Esophagus squamous epithelium (tissue), 5 donors: Measurements from ENCODE around the gene TSPAN32. TPM values are rescaled to one million over a fixed set of nuclear protein-coding genes. Genes with fewer than 3 reads are reported as not detected.

Experiments
- DNase-seq: peaks from one replicate; lab custom pipeline; 2025; lab: John Stamatoyannopoulos, UW
- H3K27ac ChIP-seq, 4 donors: fragments of 200-600 bp; sonication (generic); one replicate each; pipeline ENCODE4 v1.5.1; 2016 to 2019; ENCODE audit warnings: mild to moderate bottlenecking in 1 of 4
- H3K27me3 ChIP-seq, 4 donors: fragments of 200-600 bp; sonication (generic); 1 replicate in 3 of 4; 2 replicates in 1 of 4; pipeline versions ENCODE4 v1.5.1 to v1.6.0; 2017 to 2021; ENCODE audit warnings: antibody characterized with exemption in 1 of 4
- H3K36me3 ChIP-seq, 3 donors: fragments of 200-600 bp; sonication (generic); one replicate each; pipeline ENCODE4 v1.5.1; 2016 to 2019
- H3K4me1 ChIP-seq, 3 donors: fragments of 200-600 bp; sonication (generic); one replicate each; pipeline ENCODE4 v1.5.1; 2017 to 2019
- H3K4me3 ChIP-seq, 4 donors: fragments of 200-600 bp; sonication (generic); 1 replicate in 3 of 4; 2 replicates in 1 of 4; pipeline ENCODE4 v1.5.1; 2016 to 2019; ENCODE audit warnings: mild to moderate bottlenecking in 2 of 4, moderate library complexity in 1 of 4
- H3K9me3 ChIP-seq, 3 donors: fragments of 200-600 bp; sonication (generic); one replicate each; pipeline ENCODE4 v1.5.1; 2016 to 2019
- CTCF ChIP-seq, 6 experiments: fragments of 450-650 bp in 4 of 6; fragments of 200-600 bp in 2 of 6; sonication (generic) in 2 of 6; IDR thresholded peaks; one replicate each; pipeline ENCODE4 v1.5.1; 2016 to 2019; ENCODE audit warnings: antibody characterized with exemption in 6 of 6, mild to moderate bottlenecking in 4 of 6, moderate library complexity in 4 of 6
- POLR2A ChIP-seq, 4 donors: fragments of 450-650 bp; IDR thresholded peaks; one replicate each; pipeline ENCODE4 v1.6.1; 2017; ENCODE audit warnings: antibody characterized with exemption in 4 of 4, mild to moderate bottlenecking in 4 of 4, moderate library complexity in 3 of 4
- WGBS, 2 donors: methylation state at CpG; one replicate each; pipeline ENCODE4 v1.1.5; 2018; 5-methylcytosine and 5-hydroxymethylcytosine counted together
- intact Hi-C: fragments of 100-400 bp; cut with DNase I; formaldehyde crosslinking; loops from one replicate; pipeline ENCODE4 v1.15.0; 2022
- total RNA-seq, 4 donors: library from RNA; depleted of rRNA; stranded (reverse); fragments of >200 nt; gene quantifications; one replicate each; pipeline ENCODE4 v1.1.0, GENCODE V29; 2016
- donor health status: DM: yes; HTN: yes; CAD: no.

The TSPAN32 gene
- total RNA-seq, 4 donors from 2014 or later = 2.5 TPM; not detected in 3

- no peak for DNase-seq
- peak overlapping the region in 1 of 4 donors; percentile 39 for H3K27ac ChIP-seq
- H3K36me3 ChIP-seq = no peaks in the 10 kb centered on the region
- 91 to 100% methylated on average over 1 to 4 of the region's 4 CpGs for WGBS, 2 donors
- no peaks in the 10 kb centered on the region for H3K9me3 ChIP-seq
- no peak overlapping the region for H3K4me3 ChIP-seq
- peaks cover 0 to 40% (median 0%) of the 10 kb centered on the region in 4 donors for H3K27me3 ChIP-seq
- H3K4me1 ChIP-seq = peaks cover 9 to 60% (median 18%) of the 10 kb centered on the region in 3 donors
- intact Hi-C loops = no loop called here
- TF ChIP-seq POLR2A (IDR thresholded peaks at IDR 0.05) = no peak
Measured at GRCh38 chr11:2325123-2325522, 23.3 kb downstream of the TSPAN32 start.

GRCh38 chr11:2325719-2326118 lies 23.9 kb downstream of the TSPAN32 start:
- Histone ChIP-seq H3K4me1 (peaks cover 9 to 56% (median 18%) of the 10 kb centered on the region in 3 donors), H3K36me3 (no peaks in the 10 kb centered on the region), H3K9me3 (peaks cover 0 to 3% (median 3%) of the 10 kb centered on the region in 3 donors), H3K4me3 (no peak overlapping the region), H3K27me3 (peaks cover 0 to 40% (median 0%) of the 10 kb centered on the region in 4 donors), H3K27ac (peak overlapping the region in 3 of 4 donors; percentile 30 to 55 (median 39))
- no peak for DNase-seq
- intact Hi-C loops = no loop called here
- TF ChIP-seq CTCF (IDR thresholded peaks at IDR 0.05) = no peak
- no peak for TF ChIP-seq POLR2A (IDR thresholded peaks at IDR 0.05)
- 33 to 39% methylated on average over 2 of the region's 2 CpGs for WGBS, 2 donors

GRCh38 chr11:2327032-2327431 lies 25.2 kb downstream of the TSPAN32 start:
- no peak overlapping the region for H3K27ac ChIP-seq
- 33 to 47% methylated on average over 6 to 9 of the region's 11 CpGs for WGBS, 2 donors
- no peak for DNase-seq

GRCh38 chr11:2328021-2328420 lies 26.2 kb downstream of the TSPAN32 start:
- DNase-seq = no peak
- WGBS, 2 donors = 75 to 79% methylated on average over 6 to 11 of the region's 11 CpGs
- TF ChIP-seq CTCF (IDR thresholded peaks at IDR 0.05) (no peak), POLR2A (IDR thresholded peaks at IDR 0.05) (no peak)
- Histone ChIP-seq H3K27ac (no peak overlapping the region), H3K36me3 (no peaks in the 10 kb centered on the region), H3K4me1 (peaks cover 9 to 52% (median 18%) of the 10 kb centered on the region in 3 donors), H3K4me3 (no peak overlapping the region), H3K27me3 (peaks cover 0 to 33% (median 0%) of the 10 kb centered on the region in 4 donors), H3K9me3 (peaks cover 0 to 15% (median 13%) of the 10 kb centered on the region in 3 donors)
- intact Hi-C loops = no loop called here

More at GRCh38 chr11:2327032-2327431, 25.2 kb downstream of the TSPAN32 start:
- H3K4me1 ChIP-seq = peaks cover 9 to 52% (median 18%) of the 10 kb centered on the region in 3 donors
- H3K4me3 ChIP-seq = no peak overlapping the region
- H3K9me3 ChIP-seq = peaks cover 0 to 15% (median 13%) of the 10 kb centered on the region in 3 donors
- intact Hi-C loops = no loop called here
- H3K36me3 ChIP-seq = no peaks in the 10 kb centered on the region
- H3K27me3 ChIP-seq = peaks cover 0 to 33% (median 0%) of the 10 kb centered on the region in 4 donors
- no peak for TF ChIP-seq POLR2A (IDR thresholded peaks at IDR 0.05)
- TF ChIP-seq CTCF (IDR thresholded peaks at IDR 0.05) = no peak

GRCh38 chr11:2328656-2329354 lies 27.0 kb downstream of the TSPAN32 start:
- TF ChIP-seq POLR2A (IDR thresholded peaks at IDR 0.05) (no peak), CTCF (IDR thresholded peaks at IDR 0.05) (no peak)
- Histone ChIP-seq H3K27ac (peak overlapping the region in 1 of 4 donors; percentile 21), H3K27me3 (peaks cover 0 to 33% (median 0%) of the 10 kb centered on the region in 4 donors), H3K36me3 (no peaks in the 10 kb centered on the region), H3K4me1 (peaks cover 9 to 52% (median 18%) of the 10 kb centered on the region in 3 donors), H3K4me3 (no peak overlapping the region), H3K9me3 (peaks cover 0 to 15% (median 13%) of the 10 kb centered on the region in 3 donors)
- 49 to 66% methylated on average over 13 to 15 of the region's 15 CpGs for WGBS, 2 donors
- intact Hi-C loops = no loop called here
- no peak for DNase-seq
